GM10248 (cell line): ENCODE data around the gene RNF130.

Source experiments
- CTCF ChIA-PET: fragments of 300-600 bp; sonication (Branson Sonifier 250); formaldehyde crosslinking; extraction: SDS; loops from one replicate; lab custom pipeline; 2021; ENCODE audit warnings: antibody characterized with exemption; lab: Yijun Ruan, JAX
- POLR2A ChIA-PET: fragments of 350-650 bp; sonication (Branson Sonifier 250); formaldehyde crosslinking; extraction: SDS; loops from one replicate; lab custom pipeline; 2020; ENCODE audit warnings: antibody characterized with exemption; lab: Yijun Ruan, JAX
- DNase-seq: peaks from one replicate; pipeline ENCODE4 v3.0.0; 2012; ENCODE audit errors: extremely low spot score
- CTCF ChIP-seq: IDR thresholded peaks from 2 replicates; pipeline ENCODE4 v1.5.1; 2012; ENCODE audit warnings: mild to moderate bottlenecking, low read depth; ENCODE audit errors: extremely low read depth, missing control alignments, control extremely low read depth

RNF130 gene

GRCh38 chr5:180060192-180060591 is 11.4 kb downstream of the RNF130 start:
- ChIA-PET CTCF (interaction anchor here (0.7 to 1.2 kb wide), 2 partner anchors 11 to 18 kb away, joined by 3 read pairs; no protein-coding TSS in a partner anchor), POLR2A (no interaction called here)
- no peak for TF ChIP-seq CTCF
- DNase-seq = no peak

- CTCF ChIA-PET = interaction anchor here (1.2 kb wide), 1 partner anchor 17 kb away, joined by 3 read pairs; no protein-coding TSS in a partner anchor
- no peak for TF ChIP-seq CTCF
- POLR2A ChIA-PET = no interaction called here
- DNase-seq = no peak
Measured at GRCh38 chr5:180059326-180059725, 12.2 kb downstream of the RNF130 start.

- no peak for TF ChIP-seq CTCF
- ChIA-PET POLR2A (no interaction called here), CTCF (no interaction called here)
- DNase-seq = no peak
Measured at GRCh38 chr5:180056153-180056552, 15.4 kb downstream of the RNF130 start.

- ChIA-PET CTCF (interaction anchor here (1.2 kb wide), 1 partner anchor 9 kb away, joined by 7 read pairs; no protein-coding TSS in a partner anchor), POLR2A (no interaction called here)
- no peak for TF ChIP-seq CTCF
- DNase-seq = no peak
Measured at GRCh38 chr5:180054226-180054625, 17.3 kb downstream of the RNF130 start.

- ChIA-PET CTCF (interaction anchor here (1.2 kb wide), 1 partner anchor 10 kb away, joined by 7 read pairs; no protein-coding TSS in a partner anchor), POLR2A (no interaction called here)
- no peak for TF ChIP-seq CTCF
- DNase-seq = no peak
Measured at GRCh38 chr5:180053061-180053602, 18.4 kb downstream of the RNF130 start.

- no peak for DNase-seq
- ChIA-PET CTCF (no interaction called here), POLR2A (no interaction called here)
- TF ChIP-seq CTCF = no peak
Measured at GRCh38 chr5:180052211-180052818, 19.2 kb downstream of the RNF130 start.
